CD4-positive, alpha-beta T cell treated with Interleukin-15 for 4 hours (primary cell): ENCODE measurements around the gene TNFRSF13B.
A peak's percentile ranks its signal among the peaks of the same experiment; 100 is the strongest.
"Not testable (repeated sequence)": the region's sequence is repeated elsewhere in the genome, so short reads cannot be mapped to it uniquely, and the experiment has no call there.

ENCODE experiments used
- DNase-seq: peaks from one replicate; pipeline ENCODE4 v3.0.0-alpha.2; 2020; ENCODE audit warnings: low spot score

TNFRSF13B gene

GRCh38 chr17:16971458-16972338, at the start of gene TNFRSF13B:
Gene TNFRSF13B, minus strand, starts transcription at chr17:16972118. Its CDS starts 43 bp downstream, at chr17:16972075.
- DNase-seq = no peak

GRCh38 chr17:17021194-17021863, 49.4 kb upstream of the TNFRSF13B start:
- no peak for DNase-seq

- DNase-seq = no peak
Measured at GRCh38 chr17:17020821-17021193, 48.9 kb upstream of the TNFRSF13B start.

GRCh38 chr17:17019891-17020456, 48.1 kb upstream of the TNFRSF13B start:
- no peak for DNase-seq

GRCh38 chr17:17019430-17019762, 47.5 kb upstream of the TNFRSF13B start:
- no peak for DNase-seq

GRCh38 chr17:17018612-17019429, 46.9 kb upstream of the TNFRSF13B start:
- DNase-seq = no peak

GRCh38 chr17:17018021-17018441, 46.1 kb upstream of the TNFRSF13B start:
- no peak for DNase-seq

- DNase-seq = no peak
Measured at GRCh38 chr17:17017343-17018014, 45.6 kb upstream of the TNFRSF13B start.

GRCh38 chr17:17016199-17017197, 44.6 kb upstream of the TNFRSF13B start:
- peak; percentile 54 for DNase-seq

- DNase-seq = no peak
Measured at GRCh38 chr17:17015230-17015629, 43.3 kb upstream of the TNFRSF13B start.

- not testable (repeated sequence) for DNase-seq
Measured at GRCh38 chr17:17014748-17015124, 42.8 kb upstream of the TNFRSF13B start.

- DNase-seq = not testable (repeated sequence)
Measured at GRCh38 chr17:17013828-17014747, 42.2 kb upstream of the TNFRSF13B start.

- DNase-seq = not testable (repeated sequence)
Measured at GRCh38 chr17:17011043-17011907, 39.4 kb upstream of the TNFRSF13B start.

- DNase-seq = not testable (repeated sequence)
Measured at GRCh38 chr17:17010545-17011034, 38.7 kb upstream of the TNFRSF13B start.

GRCh38 chr17:17009972-17010371, 38.1 kb upstream of the TNFRSF13B start:
- DNase-seq = not testable (repeated sequence)

- DNase-seq = not testable (repeated sequence)
Measured at GRCh38 chr17:17008621-17009397, 36.9 kb upstream of the TNFRSF13B start.

- DNase-seq = not testable (repeated sequence)
Measured at GRCh38 chr17:17007891-17008290, 36.0 kb upstream of the TNFRSF13B start.
